Fibroblast of skin of abdomen (primary cell): ENCODE results near the gene B3GNT8.
"Not testable (repeated sequence)": the region's sequence is repeated elsewhere in the genome, so short reads cannot be mapped to it uniquely, and the experiment has no call there.

Experiments
- DNase-seq: peaks from one replicate; pipeline ENCODE4 v3.0.0-alpha.2; 2013

B3GNT8 gene

DNA sequence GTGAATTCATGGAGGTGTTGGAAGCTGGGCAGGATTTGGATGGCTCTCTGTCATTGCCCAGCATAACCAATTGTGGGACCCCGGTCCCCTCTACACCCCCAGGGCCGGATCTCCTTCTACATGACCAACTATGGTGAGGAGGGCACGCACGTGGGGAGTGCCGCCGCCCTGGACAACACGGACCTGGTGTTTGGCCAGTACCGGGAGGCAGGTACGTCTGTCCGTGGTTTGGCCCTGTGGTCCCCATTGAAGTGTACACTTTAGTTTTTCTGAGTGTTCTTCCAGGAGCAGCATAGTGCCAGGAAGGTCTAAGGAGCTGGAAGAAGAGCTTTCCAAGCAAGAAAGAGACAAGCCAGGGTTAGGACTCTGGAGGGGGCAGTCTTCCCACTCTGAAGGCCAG lies 13.2 kb downstream of the B3GNT8 start:
- no peak for DNase-seq

GRCh38 chr19:41412953-41413352 lies 14.2 kb downstream of the B3GNT8 start:
- DNase-seq, result no peak

- no peak for DNase-seq
Observed at GRCh38 chr19:41411968-41412265, 15.3 kb downstream of the B3GNT8 start.

- DNase-seq, result no peak
Observed at GRCh38 chr19:41411100-41411967, 15.8 kb downstream of the B3GNT8 start.

- no peak for DNase-seq
Observed at GRCh38 chr19:41410336-41411054, 16.7 kb downstream of the B3GNT8 start.

DNA sequence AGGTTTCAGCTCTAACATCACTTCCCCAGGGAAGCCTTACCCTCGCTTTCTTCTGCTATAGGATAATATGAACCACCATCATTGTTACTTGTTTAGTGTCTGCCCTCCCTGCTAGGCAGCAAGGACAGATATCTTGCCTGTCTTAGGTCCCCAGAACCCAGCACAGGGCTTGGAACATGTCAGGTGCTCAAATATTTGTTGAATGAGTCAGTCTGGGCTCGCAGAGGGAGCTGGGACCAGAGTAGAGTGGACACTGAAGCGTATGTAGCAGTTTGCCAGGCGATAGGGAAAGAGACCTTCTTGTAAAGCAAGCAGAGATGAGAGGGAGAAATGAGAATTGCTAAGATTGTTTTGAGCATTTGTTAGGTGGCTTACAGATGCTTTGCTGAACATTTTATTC lies 17.9 kb downstream of the B3GNT8 start:
- DNase-seq, result no peak

GRCh38 chr19:41408846-41409245 lies 18.3 kb downstream of the B3GNT8 start:
- DNase-seq, result not testable (repeated sequence)

GRCh38 chr19:41408256-41408655 lies 18.9 kb downstream of the B3GNT8 start:
- DNase-seq, result no peak

DNA sequence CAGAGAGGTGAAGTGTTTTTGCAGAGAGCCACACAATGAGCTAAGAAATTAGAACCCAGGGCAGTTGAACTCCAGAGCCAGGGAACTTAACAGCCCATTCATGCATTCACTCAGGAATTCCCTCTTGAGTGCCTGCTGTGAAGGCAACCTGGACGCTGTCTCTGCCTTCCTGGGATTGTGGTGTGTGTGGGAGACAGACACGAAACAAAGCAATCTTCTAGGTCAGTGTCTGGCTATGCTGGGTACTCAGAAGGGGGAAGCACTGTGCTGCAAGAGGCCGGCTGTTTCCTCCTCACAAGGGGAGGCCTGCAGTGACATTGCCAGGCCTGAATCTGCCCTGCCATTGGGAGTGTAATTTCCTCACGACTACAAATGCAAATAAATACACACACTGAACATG lies 19.9 kb downstream of the B3GNT8 start:
- no peak for DNase-seq

- no peak for DNase-seq
Observed at GRCh38 chr19:41405776-41406175, 21.4 kb downstream of the B3GNT8 start.

DNA sequence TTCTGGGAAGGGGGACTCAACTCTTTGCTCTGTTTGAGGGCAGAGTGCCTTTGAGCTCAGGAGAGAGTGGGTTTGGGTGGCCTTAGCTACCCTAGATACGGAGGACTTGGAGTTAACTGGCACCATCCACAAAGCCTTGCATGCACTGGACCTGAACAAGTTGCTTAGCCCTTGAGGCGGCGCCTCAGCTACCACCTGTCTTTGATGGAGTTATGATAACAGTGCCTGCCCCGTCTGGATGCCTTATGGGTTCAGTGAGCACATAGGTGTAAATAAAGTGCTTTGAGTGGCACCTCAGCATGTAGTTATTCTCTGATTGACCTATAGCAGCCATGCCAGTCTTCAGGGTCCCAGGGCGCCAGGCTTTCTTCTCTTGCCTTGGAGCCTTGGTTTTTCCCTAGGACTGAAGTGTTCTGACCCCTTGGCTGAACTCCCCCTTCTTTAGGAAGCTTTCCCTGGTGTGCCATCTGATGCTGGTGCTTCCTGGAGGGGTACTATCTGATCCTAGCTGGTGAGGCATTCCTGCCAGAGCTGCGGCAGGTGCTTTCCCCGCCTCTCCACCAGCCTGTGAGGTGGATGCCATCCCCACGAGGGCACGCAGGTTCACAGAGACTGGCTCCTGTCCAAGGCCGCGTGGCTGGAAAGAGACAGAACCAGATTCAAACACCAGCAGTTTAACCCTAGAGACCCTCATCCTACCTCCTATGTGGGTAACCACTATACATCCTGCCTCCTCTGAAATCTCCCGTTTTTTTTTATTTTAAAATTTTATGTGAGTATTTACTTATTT lies 23.8 kb downstream of the B3GNT8 start:
- DNase-seq, result no peak

DNA sequence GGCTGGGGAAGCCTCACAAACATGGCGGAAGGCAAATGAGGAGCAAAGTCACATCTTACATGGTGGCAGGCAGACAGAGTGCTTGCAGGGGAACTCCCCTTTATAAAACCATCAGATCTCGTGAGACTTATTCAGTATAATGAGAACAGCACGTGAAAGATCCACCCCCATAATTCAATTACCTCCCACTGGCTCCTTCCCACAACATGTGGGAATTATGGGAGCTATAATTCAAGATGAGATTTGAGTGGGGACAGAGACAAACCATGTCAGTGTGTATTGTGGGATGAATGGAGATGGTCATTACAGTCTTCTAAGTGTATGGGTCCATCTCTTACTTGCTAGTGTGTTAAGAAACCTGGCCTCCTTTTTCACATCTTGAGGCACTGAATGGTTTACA lies 25.2 kb downstream of the B3GNT8 start:
- DNase-seq, result no peak

GRCh38 chr19:41401483-41401882 lies 25.7 kb downstream of the B3GNT8 start:
- no peak for DNase-seq

GRCh38 chr19:41399525-41399924 lies 27.6 kb downstream of the B3GNT8 start:
- DNase-seq, result no peak

DNA sequence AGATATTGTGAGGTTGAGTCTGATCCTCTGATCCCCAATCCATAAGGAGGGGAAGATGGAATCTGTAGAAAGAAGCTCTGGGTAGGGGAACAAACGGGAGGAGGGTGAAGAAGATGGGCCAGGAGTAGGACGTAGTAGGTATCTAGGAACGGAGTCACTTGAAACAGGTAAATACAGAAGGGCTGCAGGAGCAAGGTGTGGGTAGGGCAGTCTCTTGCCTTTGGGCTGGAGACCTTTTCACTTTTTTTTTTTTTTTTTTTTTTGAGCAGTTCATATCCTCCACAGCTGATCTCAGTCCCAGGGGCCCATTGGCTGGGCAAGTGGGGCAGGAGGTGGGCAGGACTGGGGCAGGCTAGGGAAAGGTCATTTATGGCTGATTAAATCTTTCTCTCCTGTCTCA lies 28.1 kb downstream of the B3GNT8 start:
- no peak for DNase-seq

DNA sequence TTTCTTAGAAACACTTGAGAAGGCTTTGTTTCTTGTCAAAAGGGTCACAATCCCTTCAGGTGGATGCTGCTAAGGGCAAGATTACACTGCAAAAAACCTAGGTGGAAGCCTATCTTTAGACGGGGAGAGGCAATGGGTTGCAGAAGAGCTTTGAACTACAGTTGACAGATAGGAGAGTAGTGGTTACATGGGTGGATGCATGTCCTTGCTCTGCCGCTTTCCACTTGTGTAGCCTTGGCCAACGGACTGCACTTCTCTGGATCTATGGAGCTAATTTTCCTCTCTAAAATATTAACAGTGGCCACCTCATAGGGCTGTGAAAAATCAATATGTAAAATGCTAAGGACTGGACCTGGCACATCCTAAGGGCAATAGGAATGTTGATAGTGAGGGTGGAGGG lies 28.6 kb downstream of the B3GNT8 start:
- no peak for DNase-seq

DNA sequence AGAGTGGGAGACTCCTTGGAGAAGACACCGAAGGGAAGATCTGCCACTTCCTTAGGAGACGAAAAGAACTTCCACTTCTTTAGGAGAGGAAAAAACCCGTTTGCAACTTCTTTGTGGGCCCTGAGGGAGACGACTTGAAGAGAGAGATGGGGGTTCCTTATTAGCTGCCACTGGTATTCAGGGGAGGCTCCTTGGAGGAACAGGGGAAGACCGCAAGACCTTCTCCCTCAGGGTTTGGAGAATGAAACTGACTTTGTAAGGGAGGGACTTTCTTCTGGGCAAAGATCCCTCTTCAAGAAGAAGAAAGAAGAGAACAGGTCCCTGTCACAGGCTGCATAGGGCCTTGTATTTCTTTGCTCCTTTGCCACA lies 29.1 kb downstream of the B3GNT8 start:
- no peak for DNase-seq

DNA sequence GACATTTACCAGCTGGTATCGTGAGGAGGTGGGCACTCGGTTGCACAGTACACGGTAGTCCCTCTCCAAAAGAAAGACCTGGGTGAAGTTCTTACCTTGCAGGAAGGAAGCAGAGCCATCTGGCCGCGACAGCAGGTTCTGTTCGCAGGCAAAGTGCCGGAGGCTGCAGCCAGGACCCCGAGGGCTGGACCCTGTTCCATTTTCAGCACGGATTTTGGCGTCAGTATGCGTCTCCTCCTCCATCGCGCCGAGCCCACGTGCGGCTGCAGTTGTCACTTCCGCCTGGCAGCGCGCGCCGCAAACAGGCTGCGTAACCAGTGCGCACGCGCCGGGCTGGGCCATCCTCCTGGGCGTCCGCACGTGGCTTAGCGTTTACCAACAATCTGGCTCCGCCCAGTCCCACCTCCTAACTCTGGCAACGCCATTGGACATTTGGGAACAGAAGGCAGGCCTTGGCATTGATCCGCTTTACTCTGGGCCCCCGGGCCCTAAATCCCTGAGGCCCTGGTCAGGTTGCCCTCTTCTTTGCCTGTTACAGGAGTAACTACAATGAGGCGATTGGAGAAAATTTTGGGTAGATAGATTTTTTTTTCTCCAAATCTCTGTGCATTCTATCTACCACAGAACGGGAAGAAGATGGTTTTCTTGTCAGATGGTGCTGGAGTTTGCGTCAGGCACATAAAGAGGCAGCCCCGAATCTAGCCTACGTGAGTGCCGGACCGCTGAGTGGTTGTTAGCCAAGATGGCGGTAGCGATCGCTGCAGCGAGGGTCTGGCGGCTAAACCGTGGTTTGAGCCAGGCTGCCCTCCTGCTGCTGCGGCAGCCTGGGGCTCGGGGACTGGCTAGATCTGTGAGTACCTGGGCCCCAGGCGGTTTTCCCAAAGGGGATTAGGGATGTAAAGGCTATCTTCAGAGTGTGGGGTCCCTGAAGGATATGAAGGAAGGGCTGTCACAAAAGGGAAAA lies 29.8 kb downstream of the B3GNT8 start, which contains the start of the genes BCKDHA and EXOSC5:
Gene BCKDHA, plus strand, starts transcription at position 733 of the 964 bp plus-strand sequence. Its CDS starts 10 bp downstream, at position 743.
Gene EXOSC5, minus strand, starts transcription at position 274 of the 964 bp plus-strand sequence. Its CDS starts 31 bp downstream, at position 243.
- DNase-seq, result peak; percentile 100

DNA sequence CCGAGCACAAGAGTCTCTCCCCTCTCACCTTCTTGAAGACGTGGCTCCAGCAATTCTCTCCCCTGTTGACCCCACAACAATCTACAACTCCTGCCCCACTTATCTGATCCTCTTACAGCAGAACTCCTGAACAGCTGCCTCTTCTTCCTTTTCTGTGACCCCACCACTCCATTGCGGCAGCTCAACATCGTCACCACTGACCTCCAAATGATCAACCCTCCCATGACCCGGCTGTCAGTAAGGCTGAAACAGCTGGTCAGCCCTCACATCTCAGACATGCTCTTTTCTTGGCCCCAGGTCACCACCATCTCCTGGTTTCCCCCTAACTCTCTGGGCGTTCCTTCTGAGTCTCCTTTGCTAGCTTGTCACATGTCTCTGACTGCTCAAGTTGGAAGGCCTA lies 31.8 kb downstream of the B3GNT8 start:
- DNase-seq, result no peak

DNA sequence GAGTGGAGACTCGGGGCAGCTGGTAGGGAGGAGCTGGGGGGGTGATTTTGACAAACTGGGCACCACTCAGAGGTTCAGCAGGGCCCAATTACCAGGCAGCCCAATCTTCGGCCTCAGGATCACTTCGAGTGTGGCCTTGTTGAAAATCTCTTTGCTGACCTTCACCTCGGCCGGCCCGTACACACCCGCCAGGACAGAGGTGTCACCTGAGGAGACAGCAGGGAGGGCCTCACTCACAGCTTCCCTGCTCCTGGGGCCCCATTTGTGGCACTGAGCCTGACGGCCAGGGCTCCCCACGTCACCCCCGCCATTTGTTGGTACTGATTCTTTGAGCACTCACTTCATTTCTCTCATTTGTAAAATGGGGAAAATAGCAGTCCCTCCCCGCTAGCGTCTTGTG lies 34.4 kb downstream of the B3GNT8 start:
- no peak for DNase-seq

DNA sequence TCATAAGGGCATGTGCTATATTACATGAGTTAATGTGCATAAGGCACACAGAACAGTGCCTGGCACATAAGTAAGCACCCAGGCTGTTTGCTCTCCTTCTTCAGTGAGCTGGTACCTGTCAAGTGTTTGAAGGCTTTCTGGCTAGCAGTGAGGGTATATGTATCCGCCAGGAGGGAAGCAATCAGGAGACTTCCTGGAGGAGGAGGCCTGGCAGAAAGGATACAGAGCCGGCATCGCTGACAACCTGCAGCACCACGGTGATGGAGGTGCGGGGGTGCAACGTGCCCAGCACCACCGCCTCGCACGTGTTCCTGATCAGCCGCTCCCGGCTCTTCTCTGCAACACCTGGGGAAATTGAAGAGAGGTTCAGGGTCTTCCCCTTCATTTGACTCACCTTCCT lies 35.6 kb downstream of the B3GNT8 start:
- DNase-seq, result no peak

- no peak for DNase-seq
Observed at GRCh38 chr19:41386442-41386841, 40.7 kb downstream of the B3GNT8 start.
